GM18868 (cell line): ENCODE results near the gene CCDC152.

Source experiments
- ATAC-seq: cut with Tn5 transposase; IDR thresholded peaks from one replicate; pipeline ENCODE4 v1.9.1; 2021; ENCODE audit warnings: mild to moderate bottlenecking, moderate library complexity; ENCODE audit not compliant: unreplicated experiment

CCDC152 gene

GRCh38 chr5:42779083-42779482 lies 22.5 kb downstream of the CCDC152 start:
- ATAC-seq, result peak; percentile 61

GRCh38 chr5:42781584-42781983 lies 25.0 kb downstream of the CCDC152 start:
- ATAC-seq, result no peak

- no peak for ATAC-seq
These were observed 27.5 kb downstream of the CCDC152 start for GRCh38 chr5:42784132-42784531.

- ATAC-seq, result no peak
These were observed 29.1 kb downstream of the CCDC152 start for GRCh38 chr5:42785756-42786155.

GRCh38 chr5:42787073-42787472 lies 30.5 kb downstream of the CCDC152 start:
- no peak for ATAC-seq

- ATAC-seq, result no peak
These were observed 31.2 kb downstream of the CCDC152 start for GRCh38 chr5:42787845-42788244.

- no peak for ATAC-seq
These were observed 34.5 kb downstream of the CCDC152 start for GRCh38 chr5:42791151-42791550.

- ATAC-seq, result no peak
These were observed 41.9 kb downstream of the CCDC152 start for GRCh38 chr5:42798284-42799240.

GRCh38 chr5:42799241-42799608 lies 42.6 kb downstream of the CCDC152 start:
- ATAC-seq, result no peak

- no peak for ATAC-seq
These were observed 43.1 kb downstream of the CCDC152 start for GRCh38 chr5:42799668-42800114.

GRCh38 chr5:42800748-42801330 lies 44.2 kb downstream of the CCDC152 start:
- no peak for ATAC-seq

GRCh38 chr5:42801516-42802166 lies 45.0 kb downstream of the CCDC152 start:
- no peak for ATAC-seq

GRCh38 chr5:42804717-42805339 lies 48.2 kb downstream of the CCDC152 start:
- ATAC-seq, result no peak

GRCh38 chr5:42806004-42806700 lies 49.5 kb downstream of the CCDC152 start:
- no peak for ATAC-seq

- no peak for ATAC-seq
These were observed 50.2 kb downstream of the CCDC152 start for GRCh38 chr5:42806701-42807262.

GRCh38 chr5:42807722-42808447 lies 51.3 kb downstream of the CCDC152 start:
- ATAC-seq, result no peak

GRCh38 chr5:42808888-42809611 lies 52.4 kb downstream of the CCDC152 start:
- ATAC-seq, result no peak

GRCh38 chr5:42810834-42811590 lies 54.4 kb downstream of the CCDC152 start:
- ATAC-seq, result no peak
